Upper lobe of left lung (tissue), 6 donors: ENCODE measurements around the gene C19orf38. TPM values are rescaled to one million over a fixed set of nuclear protein-coding genes. Genes with fewer than 3 reads are reported as not detected.

Experiments used
- ATAC-seq, 2 donors: fragments of 200-7000 bp; cut with Tn5 transposase; one replicate each; pipeline ENCODE4 v1.9.1; 2022; ENCODE audit warnings: mild to moderate bottlenecking in 2 of 2, moderate library complexity in 2 of 2; ENCODE audit not compliant: low FRiP score in 2 of 2
- DNase-seq, 2 donors: peaks; one replicate each; pipeline ENCODE4 v3.0.0-alpha.2; 2019 to 2020
- H3K27ac ChIP-seq, 4 donors: fragments of 200-600 bp; sonication (generic); one replicate each; pipeline ENCODE4 v1.5.1; 2016 to 2019
- H3K27me3 ChIP-seq, 4 donors: fragments of 200-600 bp; sonication (generic); one replicate each; pipeline ENCODE4 v1.5.1; 2017 to 2019
- H3K36me3 ChIP-seq, 4 donors: fragments of 200-600 bp; sonication (generic); one replicate each; pipeline ENCODE4 v1.5.1; 2016 to 2019
- H3K4me1 ChIP-seq, 4 donors: fragments of 200-600 bp; sonication (generic); one replicate each; pipeline ENCODE4 v1.5.1; 2018 to 2019
- H3K4me3 ChIP-seq, 4 donors: fragments of 200-600 bp; sonication (generic); one replicate each; pipeline ENCODE4 v1.5.1; 2017 to 2019; ENCODE audit warnings: mild to moderate bottlenecking in 2 of 4, moderate library complexity in 1 of 4
- H3K9me3 ChIP-seq, 4 donors: fragments of 200-600 bp; sonication (generic); one replicate each; pipeline ENCODE4 v1.5.1; 2018 to 2019
- EP300 ChIP-seq, 4 donors: sonication (generic); formaldehyde crosslinking; IDR thresholded peaks; one replicate each; pipeline ENCODE4 v1.5.1; 2017; ENCODE audit warnings: antibody characterized with exemption in 4 of 4, control low read depth in 2 of 4
- POLR2A ChIP-seq, 4 donors: fragments of 450-650 bp; IDR thresholded peaks; one replicate each; pipeline ENCODE4 v1.5.1; 2016 to 2017; ENCODE audit warnings: antibody characterized with exemption in 4 of 4, mild to moderate bottlenecking in 2 of 4
- POLR2AphosphoS5 ChIP-seq, 2 donors: sonication (generic); formaldehyde crosslinking; IDR thresholded peaks; one replicate each; pipeline ENCODE4 v1.5.1; 2017; ENCODE audit warnings: antibody characterized with exemption in 2 of 2
- WGBS, 2 donors: methylation state at CpG; one replicate each; pipeline ENCODE4 v1.1.5; 2017 to 2018; 5-methylcytosine and 5-hydroxymethylcytosine counted together
- total RNA-seq, 6 donors: library from RNA; depleted of rRNA in 4 of 6; stranded (reverse); fragments of >200 nt in 4 of 6; gene quantifications; one replicate each; pipeline versions ENCODE4 v1.1.0 to v1.2.1, GENCODE V29; 2016 to 2021
- TF ChIP-seq, protein P1 (sequence below), 6 experiments: fragments of 450-650 bp in 4 of 6; fragments of 200-600 bp in 2 of 6; sonication (generic) in 2 of 6; IDR thresholded peaks; one replicate each; pipeline ENCODE4 v1.5.1; 2016 to 2019; ENCODE audit warnings: antibody characterized with exemption in 6 of 6
- donor health status: DM: no; HTN: no; CAD: no; lungs with moderate emphysema.
- donor health status: DM: no; HTN: yes; CAD: no; lungs with severe emphysema.

C19orf38 gene, protein sequence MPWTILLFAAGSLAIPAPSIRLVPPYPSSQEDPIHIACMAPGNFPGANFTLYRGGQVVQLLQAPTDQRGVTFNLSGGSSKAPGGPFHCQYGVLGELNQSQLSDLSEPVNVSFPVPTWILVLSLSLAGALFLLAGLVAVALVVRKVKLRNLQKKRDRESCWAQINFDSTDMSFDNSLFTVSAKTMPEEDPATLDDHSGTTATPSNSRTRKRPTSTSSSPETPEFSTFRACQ
- total RNA-seq: 10 to 100 TPM in 2 of 6 donors, 1 to 10 TPM in 4; 2.8 to 26.2 (median 6.8) TPM

DNA sequence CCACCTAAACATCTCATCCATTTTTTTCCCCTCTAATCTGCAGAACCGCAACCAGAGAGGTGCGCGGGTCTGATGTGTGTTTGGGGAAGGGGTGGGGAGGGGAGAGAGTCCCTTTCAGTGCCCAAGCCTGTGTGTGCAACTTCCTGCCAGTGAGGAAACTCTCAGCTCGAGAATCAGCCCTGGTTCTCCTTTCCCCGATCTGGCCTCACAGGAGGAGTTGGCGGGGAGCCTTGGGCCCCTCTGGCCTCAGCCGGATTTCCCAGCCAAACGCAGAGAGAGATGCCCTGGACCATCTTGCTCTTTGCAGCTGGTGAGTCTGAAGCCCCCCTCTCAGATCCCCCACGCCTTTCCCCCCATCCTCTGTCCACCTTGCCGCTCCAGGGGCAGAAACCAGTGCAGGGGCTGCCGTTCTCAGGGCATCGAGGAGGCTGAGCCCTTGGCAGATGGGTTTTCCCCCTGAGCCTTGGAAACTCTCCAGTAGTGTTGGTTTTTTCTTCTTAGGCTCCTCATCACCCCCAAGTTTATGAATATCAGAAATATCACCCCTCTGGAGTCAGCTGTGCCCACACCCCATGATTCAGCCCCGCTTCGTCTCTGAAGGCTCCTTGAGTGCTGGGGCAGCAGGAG, at the start of gene C19orf38:
C19orf38 (plus strand) TSS at position 186 of the 627 bp plus-strand sequence; CDS start at position 280, 94 bp downstream.
- H3K4me3 ChIP-seq: peak within 1 kb of the TSS in 2 of 4 donors; percentile 13 to 32
- DNase-seq (peak in 1 of 2 donors; percentile 62), ATAC-seq (peak in 1 of 2 donors; percentile 75)
- peak within 1 kb of the TSS; percentile 2 to 75 (median 62) for H3K27ac ChIP-seq
- 30 to 35% methylated on average over 14 of the region's 14 CpGs for WGBS, 2 donors
- TF ChIP-seq, protein P1, sequence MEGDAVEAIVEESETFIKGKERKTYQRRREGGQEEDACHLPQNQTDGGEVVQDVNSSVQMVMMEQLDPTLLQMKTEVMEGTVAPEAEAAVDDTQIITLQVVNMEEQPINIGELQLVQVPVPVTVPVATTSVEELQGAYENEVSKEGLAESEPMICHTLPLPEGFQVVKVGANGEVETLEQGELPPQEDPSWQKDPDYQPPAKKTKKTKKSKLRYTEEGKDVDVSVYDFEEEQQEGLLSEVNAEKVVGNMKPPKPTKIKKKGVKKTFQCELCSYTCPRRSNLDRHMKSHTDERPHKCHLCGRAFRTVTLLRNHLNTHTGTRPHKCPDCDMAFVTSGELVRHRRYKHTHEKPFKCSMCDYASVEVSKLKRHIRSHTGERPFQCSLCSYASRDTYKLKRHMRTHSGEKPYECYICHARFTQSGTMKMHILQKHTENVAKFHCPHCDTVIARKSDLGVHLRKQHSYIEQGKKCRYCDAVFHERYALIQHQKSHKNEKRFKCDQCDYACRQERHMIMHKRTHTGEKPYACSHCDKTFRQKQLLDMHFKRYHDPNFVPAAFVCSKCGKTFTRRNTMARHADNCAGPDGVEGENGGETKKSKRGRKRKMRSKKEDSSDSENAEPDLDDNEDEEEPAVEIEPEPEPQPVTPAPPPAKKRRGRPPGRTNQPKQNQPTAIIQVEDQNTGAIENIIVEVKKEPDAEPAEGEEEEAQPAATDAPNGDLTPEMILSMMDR (IDR thresholded peaks at IDR 0.05): no peak
- TF ChIP-seq EP300 (IDR thresholded peaks at IDR 0.05) (no peak), POLR2AphosphoS5 (IDR thresholded peaks at IDR 0.05) (no peak), POLR2A (IDR thresholded peaks at IDR 0.05) (no peak)
- H3K9me3 ChIP-seq: peaks cover 0 to 2% (median 0%) of the 10 kb centered on the region in 4 donors
- H3K27me3 ChIP-seq: no peaks in the 10 kb centered on the region
- H3K36me3 ChIP-seq: no peaks in the 10 kb centered on the region
- no peaks in the 10 kb centered on the region for H3K4me1 ChIP-seq

DNA sequence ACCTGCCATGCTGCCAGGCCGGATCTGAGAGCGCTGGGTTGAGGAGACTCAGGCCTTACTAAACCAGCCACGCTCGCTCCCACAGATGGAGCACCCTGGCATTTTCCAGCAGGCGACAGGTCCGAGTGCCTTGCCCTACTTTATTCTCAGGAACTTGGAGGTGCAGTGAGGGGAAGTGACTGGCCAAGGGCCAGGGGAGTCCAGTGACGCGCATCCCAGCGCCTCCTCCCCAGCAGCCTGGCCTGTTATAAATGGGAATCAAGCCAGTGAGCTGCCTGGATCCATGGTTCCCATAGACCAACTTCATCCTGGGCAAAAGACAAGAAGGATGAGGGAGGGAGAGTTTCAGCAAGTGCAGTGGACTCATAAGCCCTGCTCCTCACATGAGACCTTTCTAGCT, 47.7 kb upstream of the C19orf38 start:
- DNase-seq (no peak), ATAC-seq (no peak)
- no peak overlapping the region for H3K27ac ChIP-seq
- no peak overlapping the region for H3K4me3 ChIP-seq
- TF ChIP-seq POLR2AphosphoS5 (IDR thresholded peaks at IDR 0.05) (no peak), POLR2A (IDR thresholded peaks at IDR 0.05) (no peak), EP300 (IDR thresholded peaks at IDR 0.05) (no peak)
- TF ChIP-seq, protein P1 (IDR thresholded peaks at IDR 0.05): no peak
- no peaks in the 10 kb centered on the region for H3K9me3 ChIP-seq
- H3K27me3 ChIP-seq: no peaks in the 10 kb centered on the region
- WGBS, 2 donors: 74 to 87% methylated on average over 9 of the region's 9 CpGs
- H3K4me1 ChIP-seq: peaks cover 0 to under 1% (median 0%) of the 10 kb centered on the region in 4 donors
- peaks cover 57 to 99% (median 90%) of the 10 kb centered on the region in 4 donors for H3K36me3 ChIP-seq

DNA sequence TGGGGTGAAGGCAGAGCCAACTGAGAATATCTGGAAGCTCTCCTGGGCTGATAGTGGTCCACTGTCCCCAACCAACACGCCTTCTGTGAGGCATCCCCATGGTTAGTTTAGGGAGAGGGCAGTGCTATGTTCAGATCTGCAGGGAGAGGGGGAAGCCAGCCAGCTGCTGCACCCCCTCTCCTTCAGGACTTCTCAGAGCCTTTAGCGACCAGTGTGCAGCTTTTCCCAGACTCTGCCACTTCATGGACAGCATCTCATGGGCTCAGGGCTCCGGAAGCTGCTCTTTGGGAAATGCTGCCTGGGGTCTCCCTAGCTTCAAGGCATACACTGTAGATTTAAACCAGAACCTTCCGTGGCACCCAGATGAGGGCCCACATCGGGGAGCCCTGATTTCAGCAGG, 45.7 kb upstream of the C19orf38 start:
- Histone ChIP-seq H3K9me3 (no peaks in the 10 kb centered on the region), H3K27ac (no peak overlapping the region), H3K4me3 (no peak overlapping the region), H3K4me1 (peaks cover 0 to 5% (median 0%) of the 10 kb centered on the region in 4 donors), H3K27me3 (no peaks in the 10 kb centered on the region), H3K36me3 (peaks cover 54 to 97% (median 82%) of the 10 kb centered on the region in 4 donors)
- WGBS, 2 donors: 100% methylated on average over 3 to 5 of the region's 5 CpGs
- DNase-seq: no peak
- ATAC-seq: no peak
- TF ChIP-seq POLR2AphosphoS5 (IDR thresholded peaks at IDR 0.05): no peak
- no peak for TF ChIP-seq EP300 (IDR thresholded peaks at IDR 0.05)
- TF ChIP-seq POLR2A (IDR thresholded peaks at IDR 0.05): no peak
- TF ChIP-seq, protein P1 (IDR thresholded peaks at IDR 0.05): no peak

DNA sequence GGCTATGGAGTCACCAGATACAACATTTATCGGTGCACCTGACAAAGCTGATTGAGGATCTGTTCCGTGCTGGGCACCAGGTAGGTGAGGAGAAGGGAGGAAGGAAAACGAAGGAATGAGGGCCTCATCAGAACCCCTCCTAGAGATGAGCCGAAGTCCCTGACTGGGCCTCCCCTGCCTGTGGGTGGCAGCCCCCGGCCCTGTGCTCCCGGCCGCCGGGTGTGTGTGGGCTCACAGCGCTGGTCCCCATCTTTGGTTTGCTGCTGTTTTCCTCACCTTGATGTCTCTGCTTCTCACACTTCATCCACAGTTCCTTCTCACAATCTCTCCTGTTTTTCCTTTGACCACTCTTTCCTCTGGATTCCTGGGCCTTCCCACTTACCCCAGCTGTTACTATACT, 45.0 kb upstream of the C19orf38 start:
- Histone ChIP-seq H3K4me1 (peaks cover 0 to 5% (median 0%) of the 10 kb centered on the region in 4 donors), H3K9me3 (no peaks in the 10 kb centered on the region), H3K27me3 (no peaks in the 10 kb centered on the region), H3K4me3 (no peak overlapping the region), H3K27ac (no peak overlapping the region), H3K36me3 (peaks cover 48 to 96% (median 77%) of the 10 kb centered on the region in 4 donors)
- DNase-seq: no peak
- whole genome bisulfite sequencing, 2 donors: 98% methylated on average over 9 of the region's 9 CpGs
- TF ChIP-seq, protein P1 (IDR thresholded peaks at IDR 0.05): no peak
- TF ChIP-seq POLR2A (IDR thresholded peaks at IDR 0.05) (no peak), EP300 (IDR thresholded peaks at IDR 0.05) (no peak), POLR2AphosphoS5 (IDR thresholded peaks at IDR 0.05) (no peak)
- ATAC-seq: no peak
